Muscle layer of duodenum (tissue), 2 donors: ENCODE data around the gene HEATR9.

Experiments used
- H3K27ac ChIP-seq: one replicate; pipeline ENCODE4 v1.7.0; 2013; ENCODE audit warnings: mild to moderate bottlenecking, low read length
- H3K27me3 ChIP-seq: one replicate; pipeline ENCODE4 v1.7.0; 2013; ENCODE audit warnings: low read depth, mild to moderate bottlenecking, control low read depth, low read length
- H3K36me3 ChIP-seq, 2 donors: one replicate each; pipeline ENCODE4 v1.7.0; 2013; ENCODE audit warnings: low read length in 2 of 2, control low read depth in 1 of 2, mild to moderate bottlenecking in 1 of 2; ENCODE audit not compliant: insufficient read depth in 2 of 2, control insufficient read depth in 1 of 2
- H3K4me1 ChIP-seq, 2 donors: one replicate each; pipeline ENCODE4 v1.7.0; 2013; ENCODE audit warnings: low read length in 2 of 2, mild to moderate bottlenecking in 2 of 2, control low read depth in 1 of 2, moderate library complexity in 1 of 2; ENCODE audit not compliant: insufficient read depth in 2 of 2, control insufficient read depth in 1 of 2
- H3K4me3 ChIP-seq, 2 donors: one replicate each; pipeline ENCODE4 v1.7.0; 2013; ENCODE audit warnings: low read length in 2 of 2, low read depth in 1 of 2, mild to moderate bottlenecking in 1 of 2
- H3K9me3 ChIP-seq, 2 donors: one replicate each; pipeline ENCODE4 v1.7.0; 2013; ENCODE audit warnings: low read length in 2 of 2, control low read depth in 1 of 2, mild to moderate bottlenecking in 1 of 2; ENCODE audit not compliant: control insufficient read depth in 1 of 2
- donor health status: healthy.

HEATR9 gene

GRCh38 chr17:35849469-35850348 lies 19.0 kb downstream of the HEATR9 start:
- no peak overlapping the region for H3K27ac ChIP-seq
- no peak overlapping the region for H3K4me3 ChIP-seq
- peaks cover 22 to 32% of the 10 kb centered on the region in 2 donors for H3K36me3 ChIP-seq
- H3K27me3 ChIP-seq = no peaks in the 10 kb centered on the region
- H3K9me3 ChIP-seq = no peaks in the 10 kb centered on the region
- H3K4me1 ChIP-seq = no peaks in the 10 kb centered on the region

- Histone ChIP-seq H3K27ac (no peak overlapping the region), H3K27me3 (no peaks in the 10 kb centered on the region), H3K4me1 (no peaks in the 10 kb centered on the region), H3K4me3 (no peak overlapping the region), H3K36me3 (peaks cover 37 to 49% of the 10 kb centered on the region in 2 donors), H3K9me3 (no peaks in the 10 kb centered on the region)
Measured at GRCh38 chr17:35847633-35848373, 20.9 kb downstream of the HEATR9 start.

- Histone ChIP-seq H3K4me1 (no peaks in the 10 kb centered on the region), H3K4me3 (no peak overlapping the region), H3K27me3 (no peaks in the 10 kb centered on the region), H3K36me3 (peaks cover 40 to 57% of the 10 kb centered on the region in 2 donors), H3K9me3 (no peaks in the 10 kb centered on the region), H3K27ac (no peak overlapping the region)
Measured at GRCh38 chr17:35847006-35847405, 21.7 kb downstream of the HEATR9 start.

- H3K36me3 ChIP-seq = peaks cover 43 to 65% of the 10 kb centered on the region in 2 donors
- H3K4me1 ChIP-seq = no peaks in the 10 kb centered on the region
- H3K27ac ChIP-seq = no peak overlapping the region
Measured at GRCh38 chr17:35846055-35846809, 22.5 kb downstream of the HEATR9 start.

GRCh38 chr17:35844547-35844946 lies 24.1 kb downstream of the HEATR9 start:
- Histone ChIP-seq H3K9me3 (no peaks in the 10 kb centered on the region), H3K4me3 (no peak overlapping the region), H3K27me3 (no peaks in the 10 kb centered on the region), H3K36me3 (peaks cover 43 to 77% of the 10 kb centered on the region in 2 donors), H3K27ac (no peak overlapping the region), H3K4me1 (no peaks in the 10 kb centered on the region)

More at GRCh38 chr17:35846055-35846809, 22.5 kb downstream of the HEATR9 start:
- no peaks in the 10 kb centered on the region for H3K27me3 ChIP-seq
- no peak overlapping the region for H3K4me3 ChIP-seq
- no peaks in the 10 kb centered on the region for H3K9me3 ChIP-seq

GRCh38 chr17:35843698-35844097 lies 25.0 kb downstream of the HEATR9 start:
- no peak overlapping the region for H3K27ac ChIP-seq
- H3K9me3 ChIP-seq = no peaks in the 10 kb centered on the region
- no peak overlapping the region for H3K4me3 ChIP-seq
- H3K4me1 ChIP-seq = no peaks in the 10 kb centered on the region
- H3K27me3 ChIP-seq = no peaks in the 10 kb centered on the region
- peaks cover 45 to 77% of the 10 kb centered on the region in 2 donors for H3K36me3 ChIP-seq

GRCh38 chr17:35842239-35842638 lies 26.5 kb downstream of the HEATR9 start:
- no peak overlapping the region for H3K27ac ChIP-seq
- H3K4me3 ChIP-seq = no peak overlapping the region
- no peaks in the 10 kb centered on the region for H3K27me3 ChIP-seq
- peaks cover 42 to 82% of the 10 kb centered on the region in 2 donors for H3K36me3 ChIP-seq
- H3K9me3 ChIP-seq = no peaks in the 10 kb centered on the region
- no peaks in the 10 kb centered on the region for H3K4me1 ChIP-seq

- Histone ChIP-seq H3K4me3 (no peak overlapping the region), H3K36me3 (peaks cover 43 to 87% of the 10 kb centered on the region in 2 donors), H3K9me3 (no peaks in the 10 kb centered on the region), H3K4me1 (no peaks in the 10 kb centered on the region), H3K27ac (no peak overlapping the region), H3K27me3 (no peaks in the 10 kb centered on the region)
Measured at GRCh38 chr17:35841505-35841904, 27.2 kb downstream of the HEATR9 start.

- H3K27me3 ChIP-seq = no peaks in the 10 kb centered on the region
- H3K27ac ChIP-seq = no peak overlapping the region
- no peaks in the 10 kb centered on the region for H3K9me3 ChIP-seq
- no peak overlapping the region for H3K4me3 ChIP-seq
- H3K36me3 ChIP-seq = peaks cover 43 to 88% of the 10 kb centered on the region in 2 donors
- no peaks in the 10 kb centered on the region for H3K4me1 ChIP-seq
Measured at GRCh38 chr17:35841101-35841500, 27.6 kb downstream of the HEATR9 start.

GRCh38 chr17:35825206-35825605 lies 43.5 kb downstream of the HEATR9 start:
- H3K27ac ChIP-seq = no peak overlapping the region

GRCh38 chr17:35821308-35821707 lies 47.4 kb downstream of the HEATR9 start:
- peaks cover 0 to 11% of the 10 kb centered on the region in 2 donors for H3K4me1 ChIP-seq
- peaks cover 54 to 61% of the 10 kb centered on the region in 2 donors for H3K36me3 ChIP-seq

More at GRCh38 chr17:35825206-35825605, 43.5 kb downstream of the HEATR9 start:
- Histone ChIP-seq H3K4me3 (no peak overlapping the region), H3K9me3 (no peaks in the 10 kb centered on the region), H3K27me3 (no peaks in the 10 kb centered on the region), H3K36me3 (peaks cover 49 to 55% of the 10 kb centered on the region in 2 donors), H3K4me1 (no peaks in the 10 kb centered on the region)

More at GRCh38 chr17:35821308-35821707, 47.4 kb downstream of the HEATR9 start:
- Histone ChIP-seq H3K27me3 (no peaks in the 10 kb centered on the region), H3K9me3 (no peaks in the 10 kb centered on the region), H3K27ac (no peak overlapping the region), H3K4me3 (no peak overlapping the region)
